HFFc6 (cell line): ENCODE measurements around the gene OTOGL. TPM values are rescaled to one million over a fixed set of nuclear protein-coding genes. Genes with fewer than 3 reads are reported as not detected.

Experiments
- DNase-seq: peaks from one replicate; pipeline ENCODE4 v3.0.0-alpha.2; 2018
- H3K27ac Mint-ChIP-seq: 2 replicates; pipeline ENCODE4 v1.8.0; 2020; ENCODE audit warnings: mild to moderate bottlenecking, mixed read lengths
- H3K27me3 Mint-ChIP-seq: 2 replicates; pipeline ENCODE4 v1.8.0; 2021; ENCODE audit warnings: mild to moderate bottlenecking, moderate library complexity, mixed read lengths; ENCODE audit not compliant: insufficient read depth
- H3K36me3 Mint-ChIP-seq: 2 replicates; pipeline ENCODE4 v1.8.0; 2021; ENCODE audit warnings: low read depth, mixed read lengths
- H3K4me1 Mint-ChIP-seq: 2 replicates; pipeline ENCODE4 v1.8.0; 2020; ENCODE audit warnings: low read depth, mixed read lengths
- H3K4me3 Mint-ChIP-seq: 2 replicates; pipeline ENCODE4 v1.8.0; 2020; ENCODE audit warnings: mild to moderate bottlenecking, moderate library complexity, mixed read lengths
- H3K9me3 Mint-ChIP-seq: 2 replicates; pipeline ENCODE4 v1.8.0; 2020; ENCODE audit warnings: mild to moderate bottlenecking, mixed read lengths
- total RNA-seq, 6 experiments: library from RNA; stranded (reverse); fragmentation: NEBNext Ultra II Directional; extraction: Animal tissue kit (Norgen Biotek cat#: 25700); gene quantifications; 2 replicates in 1 of 6; 3 replicates in 5 of 6; pipeline ENCODE4 v1.2.3, GENCODE V29; 2021
- TF ChIP-seq, protein P1 (sequence below): fragments of 200-600 bp; sonication (generic); IDR thresholded peaks from 2 replicates; pipeline ENCODE4 v1.5.0; 2021; ENCODE audit warnings: antibody characterized with exemption, mild to moderate bottlenecking

Gene OTOGL
- total RNA-seq, 6 experiments from 2014 or later = 0.12 to 0.32 (median 0.20) TPM

GRCh38 chr12:80151131-80151530 lies 51.8 kb downstream of the OTOGL start:
- peaks cover 5% of the 10 kb centered on the region; the same call in 1 of the 2 replicates for H3K4me1 Mint-ChIP-seq
- peaks cover 1% of the 10 kb centered on the region; the same call in 1 of the 2 replicates for H3K27me3 Mint-ChIP-seq
- no peaks in the 10 kb centered on the region for H3K9me3 Mint-ChIP-seq
- H3K36me3 Mint-ChIP-seq = no peaks in the 10 kb centered on the region
- no peak overlapping the region for H3K27ac Mint-ChIP-seq
- TF ChIP-seq, protein P1, sequence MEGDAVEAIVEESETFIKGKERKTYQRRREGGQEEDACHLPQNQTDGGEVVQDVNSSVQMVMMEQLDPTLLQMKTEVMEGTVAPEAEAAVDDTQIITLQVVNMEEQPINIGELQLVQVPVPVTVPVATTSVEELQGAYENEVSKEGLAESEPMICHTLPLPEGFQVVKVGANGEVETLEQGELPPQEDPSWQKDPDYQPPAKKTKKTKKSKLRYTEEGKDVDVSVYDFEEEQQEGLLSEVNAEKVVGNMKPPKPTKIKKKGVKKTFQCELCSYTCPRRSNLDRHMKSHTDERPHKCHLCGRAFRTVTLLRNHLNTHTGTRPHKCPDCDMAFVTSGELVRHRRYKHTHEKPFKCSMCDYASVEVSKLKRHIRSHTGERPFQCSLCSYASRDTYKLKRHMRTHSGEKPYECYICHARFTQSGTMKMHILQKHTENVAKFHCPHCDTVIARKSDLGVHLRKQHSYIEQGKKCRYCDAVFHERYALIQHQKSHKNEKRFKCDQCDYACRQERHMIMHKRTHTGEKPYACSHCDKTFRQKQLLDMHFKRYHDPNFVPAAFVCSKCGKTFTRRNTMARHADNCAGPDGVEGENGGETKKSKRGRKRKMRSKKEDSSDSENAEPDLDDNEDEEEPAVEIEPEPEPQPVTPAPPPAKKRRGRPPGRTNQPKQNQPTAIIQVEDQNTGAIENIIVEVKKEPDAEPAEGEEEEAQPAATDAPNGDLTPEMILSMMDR = no peak
- no peak for DNase-seq
- no peak overlapping the region for H3K4me3 Mint-ChIP-seq

- TF ChIP-seq, protein P1 = no peak
- no peak overlapping the region for H3K4me3 Mint-ChIP-seq
- H3K4me1 Mint-ChIP-seq = peaks cover 20% of the 10 kb centered on the region
- no peak overlapping the region for H3K27ac Mint-ChIP-seq
- no peaks in the 10 kb centered on the region for H3K27me3 Mint-ChIP-seq
- no peak for DNase-seq
- H3K36me3 Mint-ChIP-seq = no peaks in the 10 kb centered on the region
- H3K9me3 Mint-ChIP-seq = no peaks in the 10 kb centered on the region
Observed at GRCh38 chr12:80154261-80154660, 54.9 kb downstream of the OTOGL start.

DNA sequence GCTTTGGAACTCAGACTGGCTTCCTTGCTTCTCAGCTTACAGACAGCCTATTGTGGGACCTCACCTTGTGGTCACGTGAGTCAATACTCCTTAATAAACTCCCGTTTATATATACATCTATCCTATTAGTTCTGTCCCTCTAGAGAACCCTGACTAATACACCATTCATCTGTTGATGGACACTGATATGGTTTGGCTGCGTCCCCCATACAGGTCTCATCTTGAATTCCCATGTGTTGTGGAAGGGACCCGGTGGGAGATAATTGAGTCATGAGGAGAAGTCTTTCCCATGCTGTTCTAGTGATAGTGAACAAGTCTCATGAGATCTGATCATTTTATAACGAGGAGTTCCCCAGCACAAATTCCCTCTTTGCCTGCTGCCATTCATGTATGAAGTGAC lies 57.0 kb downstream of the OTOGL start:
- no peak for DNase-seq

GRCh38 chr12:80157645-80158044 lies 58.3 kb downstream of the OTOGL start:
- TF ChIP-seq, protein P1 = no peak
- Mint-ChIP-seq H3K4me1 (peaks cover 33% of the 10 kb centered on the region), H3K27me3 (no peaks in the 10 kb centered on the region), H3K36me3 (peaks cover 7% of the 10 kb centered on the region; the same call in 1 of the 2 replicates), H3K4me3 (peak overlapping the region; percentile 3; the same call in 1 of the 2 replicates), H3K27ac (no peak overlapping the region; the same call in 1 of the 2 replicates), H3K9me3 (no peaks in the 10 kb centered on the region)
- no peak for DNase-seq

More for the DNA sequence above, 57.0 kb downstream of the OTOGL start:
- TF ChIP-seq, protein P1 = no peak
- Mint-ChIP-seq H3K36me3 (peaks cover 7% of the 10 kb centered on the region; the same call in 1 of the 2 replicates), H3K27ac (no peak overlapping the region), H3K9me3 (no peaks in the 10 kb centered on the region), H3K4me1 (peaks cover 21% of the 10 kb centered on the region), H3K4me3 (no peak overlapping the region), H3K27me3 (no peaks in the 10 kb centered on the region)

DNA sequence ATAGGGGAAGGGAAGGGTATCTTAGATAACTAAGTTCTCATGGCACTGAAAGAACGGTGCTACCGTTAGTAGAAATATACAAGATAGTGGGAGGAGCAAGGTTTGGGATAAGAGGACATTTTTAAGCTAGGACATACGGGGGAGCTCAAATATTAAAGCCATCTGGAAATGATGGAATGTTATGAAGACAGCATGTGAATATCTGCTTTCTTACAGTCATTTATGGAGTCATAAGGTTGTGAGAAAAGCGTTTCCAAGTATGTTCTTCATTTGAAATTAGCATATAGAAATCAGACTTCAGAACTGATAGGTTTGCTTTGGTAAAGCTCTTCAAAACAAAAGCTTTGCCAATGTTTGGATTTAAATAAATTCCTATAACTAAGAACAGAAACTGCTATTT lies 62.3 kb downstream of the OTOGL start:
- TF ChIP-seq, protein P1 = no peak
- DNase-seq = no peak
- H3K27ac Mint-ChIP-seq = no peak overlapping the region
- peaks cover 7% of the 10 kb centered on the region; the same call in 1 of the 2 replicates for H3K36me3 Mint-ChIP-seq
- H3K27me3 Mint-ChIP-seq = no peaks in the 10 kb centered on the region
- no peak overlapping the region for H3K4me3 Mint-ChIP-seq
- H3K9me3 Mint-ChIP-seq = no peaks in the 10 kb centered on the region
- H3K4me1 Mint-ChIP-seq = peaks cover 27% of the 10 kb centered on the region
